Neural progenitor cell (in vitro differentiated cells): ENCODE results near the gene ABHD16B.

Source experiments
- CTCF ChIP-seq: fragments of 200-600 bp; sonication (generic); IDR thresholded peaks from 2 replicates; pipeline ENCODE4 v1.5.1; 2017; ENCODE audit warnings: antibody characterized with exemption, mild to moderate bottlenecking
- EZH2 ChIP-seq: fragments of 200-600 bp; sonication (generic); IDR thresholded peaks from 2 replicates; pipeline ENCODE4 v1.6.1; 2017; ENCODE audit warnings: antibody characterized with exemption, mild to moderate bottlenecking, moderate library complexity
- EZH2phosphoT487 ChIP-seq: fragments of 200-600 bp; sonication (generic); IDR thresholded peaks from 2 replicates; pipeline ENCODE4 v1.6.1; 2017; ENCODE audit warnings: antibody characterized with exemption

- no peak for TF ChIP-seq EZH2
- no peak for TF ChIP-seq CTCF
- TF ChIP-seq EZH2phosphoT487 = no peak
These were observed 1.9 kb downstream of the ABHD16B start for GRCh38 chr20:63863021-63863797.
